Stimulated activated naive CD8-positive, alpha-beta T cell treated with anti-CD3 and anti-CD28 coated beads, Interleukin-15, Interleukin-2, amounts not matched to agents 100 U/mL and 50 U/mL, for 24 hours (primary cell): Measurements from ENCODE around the gene RIC3.

ENCODE experiments used
- ATAC-seq: fragments of 150-1000 bp; cut with Tn5 transposase; one replicate; pipeline ENCODE4 v1.10.0; 2021
- DNase-seq: peaks from one replicate; pipeline ENCODE4 v3.0.0; 2021

RIC3 gene

DNA sequence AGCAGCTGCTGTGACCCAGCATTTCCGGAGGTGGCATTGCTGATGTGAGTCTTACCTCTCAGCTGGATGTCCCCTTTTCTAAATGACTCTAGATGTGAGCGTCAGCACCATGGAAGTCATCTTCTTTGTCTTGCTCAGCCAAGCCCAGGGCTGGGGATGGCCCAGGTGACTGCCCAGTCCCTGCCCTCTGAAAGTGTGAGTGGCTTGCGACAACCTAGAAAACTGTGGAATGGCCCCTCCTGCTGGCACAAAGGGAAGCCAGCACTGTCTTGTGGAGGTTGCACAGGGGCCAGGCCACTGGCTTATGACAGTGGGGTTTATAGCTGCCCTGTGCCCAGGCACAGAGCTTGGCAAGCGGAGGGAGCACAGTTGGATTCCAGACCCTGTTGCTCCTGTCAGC, 81.6 kb downstream of the RIC3 start:
- DNase-seq (no peak), ATAC-seq (no peak)

DNA sequence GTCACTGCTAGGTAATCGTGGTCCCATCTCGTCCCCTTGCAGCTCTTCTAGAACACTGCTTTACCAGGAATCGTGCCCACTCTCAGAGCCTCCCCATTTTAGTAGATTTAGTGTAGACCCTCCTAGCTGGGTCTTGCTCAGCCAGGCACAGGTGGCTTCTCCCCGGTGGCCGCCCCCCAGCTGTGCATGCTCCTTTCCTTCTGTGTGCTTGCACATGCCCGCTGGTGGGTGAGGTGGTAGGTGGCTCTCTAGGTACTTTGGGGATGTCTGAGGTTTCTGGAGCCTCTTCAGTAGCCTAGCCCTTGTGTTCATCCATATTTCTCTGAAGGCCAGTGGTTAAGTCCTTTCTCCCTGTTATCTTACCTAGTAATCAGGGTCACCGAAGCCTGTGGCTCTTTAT, 82.3 kb downstream of the RIC3 start:
- ATAC-seq (no peak), DNase-seq (no peak)

DNA sequence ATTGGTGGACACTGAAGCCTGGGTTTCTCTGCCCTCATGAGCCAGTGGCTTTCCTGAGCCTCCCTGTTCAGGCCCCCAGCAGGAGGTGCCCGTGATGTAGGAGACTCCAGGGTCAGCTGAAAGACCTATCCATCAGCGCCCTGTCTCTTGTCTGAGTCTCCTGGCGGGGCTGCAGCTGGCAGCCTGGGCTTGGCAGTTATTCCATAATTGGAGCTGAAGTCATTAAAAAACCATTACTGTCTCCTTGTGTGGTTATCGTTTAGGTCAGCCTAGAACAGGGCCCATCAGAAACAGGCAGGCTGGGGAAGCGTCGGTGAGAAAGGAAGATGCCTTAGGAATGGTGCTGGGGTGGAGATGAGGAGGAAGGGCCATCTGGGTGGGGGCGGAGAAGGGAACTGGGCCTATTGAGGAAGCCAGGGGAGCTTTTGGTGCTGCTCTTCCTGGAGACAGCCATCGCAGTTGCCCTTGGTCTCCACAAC, 82.8 kb downstream of the RIC3 start:
- DNase-seq (no peak), ATAC-seq (no peak)

DNA sequence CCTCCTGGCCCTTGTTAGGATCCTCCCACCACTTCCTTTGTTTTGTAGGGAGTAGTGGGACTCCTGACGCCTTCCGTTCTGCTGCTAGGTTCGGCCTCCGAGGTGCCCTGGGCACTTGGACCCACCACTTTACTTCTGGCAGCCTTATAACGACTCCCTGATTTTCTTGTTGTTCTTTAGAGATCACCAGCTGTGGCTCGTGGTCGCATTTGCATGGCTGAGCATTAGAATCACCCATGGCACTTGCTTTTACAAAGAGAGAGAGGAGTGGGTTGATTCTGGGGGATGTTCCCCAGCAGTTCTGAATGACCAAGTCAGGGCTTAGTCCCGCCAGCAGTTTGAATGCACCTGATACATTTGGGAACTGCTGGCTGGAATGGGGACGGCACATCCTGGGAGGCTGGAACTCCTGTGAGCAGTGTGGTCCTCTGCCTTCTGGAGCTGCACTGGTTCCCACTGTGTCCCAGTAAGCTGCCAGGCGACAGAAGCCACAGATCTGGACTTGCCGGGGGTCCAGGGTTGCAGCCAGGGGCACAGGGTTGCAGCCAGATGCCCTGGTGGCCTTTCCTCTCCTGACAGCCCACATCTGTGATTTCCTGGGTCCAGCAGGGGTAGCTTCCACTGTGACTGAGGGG, 83.7 kb downstream of the RIC3 start:
- no peak for DNase-seq
- no peak for ATAC-seq

DNA sequence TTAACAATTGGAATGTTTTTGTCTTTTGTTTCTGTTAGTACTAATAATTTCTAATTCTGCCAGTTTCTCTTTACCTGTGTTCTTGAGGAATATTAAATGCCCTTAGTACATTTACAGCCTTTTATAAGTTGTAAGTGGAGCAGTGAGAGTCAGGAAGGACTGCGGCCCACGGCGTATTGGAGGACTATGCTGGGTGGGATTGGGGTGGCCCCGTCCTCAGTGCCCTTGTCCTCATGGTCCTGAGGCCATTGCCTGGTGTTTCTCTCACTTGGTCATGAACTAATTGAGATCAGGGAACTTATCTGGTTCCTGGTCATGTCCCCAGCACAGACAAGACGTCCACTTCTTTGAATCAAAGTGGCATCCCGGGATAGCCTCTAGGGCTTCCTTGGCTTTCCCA, 84.5 kb downstream of the RIC3 start:
- no peak for ATAC-seq
- no peak for DNase-seq

DNA sequence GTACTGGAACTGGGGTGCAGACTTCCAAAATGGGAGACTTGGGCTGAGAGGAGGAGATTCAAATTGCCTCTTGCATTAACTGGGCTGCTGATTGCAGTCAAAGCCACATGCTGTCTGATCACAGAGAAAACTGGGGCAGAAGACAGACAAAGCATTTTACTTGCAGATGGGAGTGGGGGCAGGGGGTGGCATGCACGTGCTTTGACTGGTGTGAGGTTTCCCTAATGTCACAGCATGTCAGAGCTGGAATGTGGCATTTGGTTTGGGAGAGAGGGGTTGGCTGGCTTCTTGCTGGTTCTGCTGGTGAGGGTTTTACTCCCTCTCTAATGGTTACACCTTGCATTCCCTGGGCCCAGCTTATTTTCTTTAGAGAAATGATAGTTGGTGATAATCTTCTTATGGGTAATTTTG, 84.9 kb downstream of the RIC3 start:
- no peak for ATAC-seq
- no peak for DNase-seq

DNA sequence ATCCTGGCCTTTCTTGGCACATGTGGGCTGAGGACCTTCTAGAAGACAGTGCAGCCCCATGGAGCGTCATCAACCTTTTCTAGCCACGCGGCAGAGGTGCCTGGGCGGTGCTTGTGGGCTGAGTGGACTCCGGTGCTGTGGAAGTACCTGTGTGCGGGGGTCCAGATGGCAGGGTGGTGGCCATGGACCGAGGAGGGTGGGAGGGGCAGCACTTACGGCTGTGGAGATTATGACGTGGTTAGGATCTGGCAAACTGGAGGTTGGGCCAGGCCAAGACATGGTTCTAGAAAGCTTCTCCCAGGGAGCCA, 85.8 kb downstream of the RIC3 start:
- DNase-seq, result no peak
- ATAC-seq, result no peak

DNA sequence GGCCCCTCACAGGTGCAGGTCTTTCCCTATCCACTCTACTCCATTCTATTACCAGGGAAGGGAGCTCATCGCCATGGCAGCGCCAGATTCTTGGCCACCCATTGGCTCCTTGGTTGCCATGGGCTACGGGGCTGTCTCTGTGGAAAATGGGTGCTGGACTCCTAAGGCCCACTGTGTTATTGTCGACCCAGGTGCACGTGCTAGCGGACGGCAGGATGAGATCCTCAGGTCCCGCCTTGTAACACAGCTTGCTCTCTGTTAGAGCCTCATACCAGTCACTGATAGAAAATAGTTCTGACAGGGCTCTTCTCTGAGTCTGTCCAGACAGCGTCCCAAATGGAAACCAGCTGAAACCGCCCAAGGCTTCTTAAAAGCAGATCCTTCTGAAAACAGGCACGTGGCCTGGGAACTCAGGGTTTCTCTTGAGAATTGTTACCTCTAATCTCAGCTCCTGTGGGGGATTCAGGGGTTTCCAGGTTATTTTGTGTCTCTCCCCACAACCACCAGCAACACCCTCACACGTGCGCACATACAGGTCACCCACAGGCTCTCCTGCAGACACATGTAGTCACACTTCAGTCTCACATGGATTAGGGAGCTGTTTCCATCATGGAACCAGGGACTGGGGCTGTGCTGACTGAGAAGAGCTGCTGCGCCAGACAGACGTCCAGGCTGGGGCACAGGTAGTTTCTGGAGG, 86.3 kb downstream of the RIC3 start:
- no peak for ATAC-seq
- no peak for DNase-seq

DNA sequence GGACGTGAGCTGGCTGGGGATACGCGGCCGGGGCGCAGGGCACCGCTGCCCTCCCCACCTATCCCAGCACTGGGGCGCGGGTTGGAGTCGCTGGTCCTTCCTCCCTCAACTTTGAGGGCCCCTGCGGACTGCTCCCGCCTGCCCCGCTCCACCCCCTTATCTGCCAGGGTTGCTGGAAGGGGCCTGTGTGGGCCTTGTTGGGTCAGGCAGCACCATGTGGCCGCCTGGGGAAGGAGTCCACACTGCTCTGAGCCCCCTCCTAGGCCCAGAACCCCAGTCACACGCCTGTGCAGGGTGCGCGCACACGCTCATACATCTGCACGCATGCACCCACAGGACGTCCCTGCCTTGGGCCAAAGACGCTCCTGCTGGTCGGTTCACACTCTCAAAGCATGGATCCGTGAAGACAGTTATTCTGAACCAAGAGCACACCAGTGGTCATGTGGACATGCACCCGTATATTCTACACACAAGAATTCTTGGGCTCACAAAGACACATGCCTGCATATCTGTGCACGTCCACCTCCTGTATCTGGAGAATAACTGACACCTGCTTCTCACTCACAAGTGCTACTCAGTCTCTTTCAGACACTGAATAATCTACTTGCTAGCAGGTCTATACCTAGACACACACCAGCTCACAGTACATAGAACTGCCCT, 87.1 kb downstream of the RIC3 start:
- DNase-seq (no peak), ATAC-seq (peak; percentile 21)

DNA sequence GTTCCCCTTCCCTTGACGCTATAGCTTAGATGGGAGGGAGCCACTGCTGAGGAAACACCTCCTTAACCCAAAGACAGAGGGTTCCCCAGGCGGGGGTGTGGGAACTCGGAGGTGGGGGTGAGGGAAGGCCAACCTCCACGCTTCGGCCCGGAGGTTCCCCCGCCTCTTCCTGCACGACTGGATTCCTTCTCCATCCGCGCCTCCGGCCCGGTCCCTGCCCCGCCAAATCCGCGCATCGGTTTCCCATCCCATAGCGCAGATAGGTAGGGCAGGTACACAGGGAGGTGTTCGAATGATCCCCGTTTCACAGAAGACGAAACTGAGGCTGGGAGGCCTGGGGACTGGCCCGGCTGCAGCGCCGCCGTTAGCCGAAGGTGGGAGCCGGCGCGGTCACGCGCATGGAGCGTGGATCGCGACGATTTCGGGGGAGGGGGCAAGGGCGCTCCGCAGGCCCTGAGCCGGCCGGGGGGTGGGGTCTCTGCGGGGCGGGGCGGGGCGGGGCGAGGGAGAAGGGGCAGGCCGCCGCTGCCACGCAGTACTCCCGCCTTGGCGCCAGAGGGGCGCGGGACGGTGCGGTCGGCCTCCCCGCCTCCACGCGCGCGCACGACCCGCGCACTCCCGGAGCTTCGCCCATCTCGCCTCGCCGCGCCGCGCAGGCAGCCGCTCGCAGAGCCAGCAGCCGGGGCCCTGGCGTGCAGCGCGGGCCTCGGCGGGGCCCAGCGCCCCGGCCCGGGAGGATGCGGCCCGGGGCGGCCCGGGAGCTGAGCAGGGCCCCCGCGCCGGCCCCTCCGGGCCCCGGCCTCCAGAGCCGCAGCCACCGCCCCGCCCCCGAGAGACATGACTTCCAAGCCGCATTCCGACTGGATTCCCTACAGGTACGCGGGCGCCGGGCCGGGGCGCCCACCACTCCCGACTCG, 87.9 kb downstream of the RIC3 start, which contains the start of gene TUB:
Gene TUB (plus strand): TSS at position 538 of the 917 bp plus-strand sequence. CDS start 300 bp downstream, at position 838.
- ATAC-seq (peak; percentile 33), DNase-seq (no peak)

DNA sequence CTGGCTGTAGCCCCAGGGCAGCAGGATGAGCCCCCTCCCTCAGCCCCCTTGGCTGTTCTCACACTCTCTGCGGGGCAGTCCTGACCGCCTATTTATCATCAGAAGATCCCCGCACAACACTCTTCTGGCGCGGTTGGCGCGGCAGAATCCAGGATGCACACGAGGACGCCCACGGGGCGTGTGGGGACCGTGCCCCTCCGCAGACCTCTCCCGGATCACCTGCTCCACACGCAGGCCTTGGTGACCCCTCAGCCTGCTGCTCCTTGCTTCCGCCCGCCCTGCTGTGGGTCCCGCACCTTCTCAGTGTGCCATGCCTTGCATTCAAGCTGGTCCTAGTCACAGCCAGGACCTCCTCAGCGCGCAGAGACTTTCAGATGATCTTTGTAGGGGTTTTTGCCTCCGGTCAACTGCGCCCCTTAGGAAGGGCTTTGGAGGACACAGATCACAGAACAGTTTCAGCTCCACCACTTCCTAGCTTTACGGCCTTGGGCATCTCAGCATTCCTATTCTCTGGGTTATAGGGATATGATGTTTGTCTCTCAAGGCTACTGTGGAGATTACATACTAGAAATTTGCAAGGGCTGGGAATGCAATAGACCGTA, 88.7 kb downstream of the RIC3 start:
- ATAC-seq (no peak), DNase-seq (no peak)

DNA sequence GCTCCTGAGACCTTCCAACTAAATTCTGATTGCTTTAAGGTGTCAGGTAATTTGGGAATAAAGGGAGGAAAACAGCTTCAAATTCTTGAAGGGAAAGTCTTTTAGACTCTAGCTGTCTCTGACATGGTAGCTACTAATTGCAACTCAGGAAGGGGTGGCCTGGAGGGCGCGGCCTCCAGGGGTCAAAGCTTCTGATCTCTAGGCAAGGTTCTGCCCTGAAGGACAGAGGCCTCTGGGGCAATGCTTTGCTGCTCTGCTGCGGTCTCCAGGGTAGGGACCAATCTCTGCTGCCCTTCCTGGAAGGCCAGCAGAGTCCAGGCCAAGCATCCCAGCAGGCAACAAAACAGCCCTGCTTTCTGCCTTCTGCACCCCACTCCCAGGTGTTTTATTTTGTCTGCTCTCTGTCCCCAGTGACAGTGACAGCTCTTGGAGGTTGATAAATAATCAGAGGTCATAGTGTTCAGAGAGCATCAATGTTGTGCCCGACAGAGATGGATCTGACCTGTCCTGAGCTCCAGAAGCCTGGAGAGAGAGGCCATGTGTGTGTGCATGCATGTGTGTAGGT, 89.6 kb downstream of the RIC3 start:
- no peak for ATAC-seq
- no peak for DNase-seq

DNA sequence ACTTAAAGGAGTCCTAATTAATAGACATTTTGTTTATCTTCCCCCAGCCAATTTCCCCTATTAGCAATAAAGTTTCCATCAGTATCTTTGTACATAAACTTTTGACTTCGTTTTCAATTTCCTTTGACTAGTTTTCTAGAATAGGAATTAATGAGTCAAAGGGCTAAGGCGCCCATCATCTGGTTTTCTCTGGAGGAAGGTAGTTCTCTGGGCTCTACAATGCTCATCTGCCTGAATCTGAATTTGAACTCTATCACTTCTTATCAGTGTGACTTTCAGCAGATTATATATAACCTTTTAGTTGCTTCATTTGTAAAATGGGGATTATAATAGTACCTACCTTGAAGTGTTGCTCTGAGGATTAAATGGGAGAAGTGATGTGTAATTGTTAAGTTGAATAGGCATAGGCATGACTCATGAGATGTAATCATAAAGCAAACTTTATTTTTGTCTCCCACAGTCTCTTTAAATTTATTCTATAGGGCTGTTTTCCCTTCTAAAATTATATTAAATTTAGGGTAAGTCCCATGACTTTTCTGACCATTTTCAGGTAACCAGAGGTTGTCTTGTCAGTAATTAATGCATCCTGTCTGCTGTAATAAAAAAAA, 93.6 kb downstream of the RIC3 start:
- no peak for DNase-seq
- ATAC-seq, result peak; percentile 20

DNA sequence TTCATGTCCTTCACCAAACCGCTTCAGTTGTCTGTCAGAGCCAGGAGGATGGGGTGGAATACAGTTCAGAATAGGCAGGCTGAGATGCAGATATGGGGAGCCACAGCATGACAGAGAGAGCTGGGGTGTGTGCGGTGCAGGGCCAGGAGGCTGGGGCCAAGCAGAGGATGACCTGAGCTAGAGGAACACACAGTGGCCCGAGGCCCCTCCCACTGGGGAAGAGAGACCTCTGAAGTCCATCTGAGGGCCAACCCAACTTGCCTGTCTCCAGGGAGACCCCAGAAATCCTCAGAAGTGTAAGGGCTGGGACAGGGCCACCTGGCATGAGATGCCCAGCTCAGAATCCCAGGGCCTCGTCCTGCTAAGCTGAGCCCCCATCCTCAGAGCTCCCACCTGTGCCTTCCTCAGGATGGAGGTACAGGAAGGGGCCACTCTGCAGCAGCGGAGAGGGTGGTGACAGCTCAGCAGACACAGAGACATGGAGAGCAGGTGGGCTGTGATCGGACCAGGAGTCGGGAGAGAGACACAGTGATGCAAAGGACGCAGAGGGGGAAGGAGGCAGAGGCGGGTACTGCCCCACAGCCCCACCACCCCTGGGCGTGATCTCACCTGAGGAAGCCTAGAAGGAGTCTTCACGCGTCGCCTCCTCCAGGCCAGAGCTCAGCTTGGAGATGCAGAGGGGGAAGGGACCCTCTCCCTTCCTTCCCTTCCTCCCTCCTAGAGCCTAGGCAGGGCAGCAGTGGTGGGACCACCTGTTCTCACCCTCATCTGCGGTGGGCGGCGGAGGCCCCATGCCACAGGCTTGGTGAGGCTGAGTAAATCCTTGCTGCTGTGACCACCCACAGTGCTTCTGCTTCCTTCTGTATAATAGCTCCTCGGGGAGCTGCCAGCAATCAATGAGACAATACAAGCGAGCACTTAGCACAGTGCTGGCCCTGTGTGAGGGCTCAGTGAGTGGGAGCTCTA, 96.9 kb downstream of the RIC3 start:
- no peak for DNase-seq
- no peak for ATAC-seq

DNA sequence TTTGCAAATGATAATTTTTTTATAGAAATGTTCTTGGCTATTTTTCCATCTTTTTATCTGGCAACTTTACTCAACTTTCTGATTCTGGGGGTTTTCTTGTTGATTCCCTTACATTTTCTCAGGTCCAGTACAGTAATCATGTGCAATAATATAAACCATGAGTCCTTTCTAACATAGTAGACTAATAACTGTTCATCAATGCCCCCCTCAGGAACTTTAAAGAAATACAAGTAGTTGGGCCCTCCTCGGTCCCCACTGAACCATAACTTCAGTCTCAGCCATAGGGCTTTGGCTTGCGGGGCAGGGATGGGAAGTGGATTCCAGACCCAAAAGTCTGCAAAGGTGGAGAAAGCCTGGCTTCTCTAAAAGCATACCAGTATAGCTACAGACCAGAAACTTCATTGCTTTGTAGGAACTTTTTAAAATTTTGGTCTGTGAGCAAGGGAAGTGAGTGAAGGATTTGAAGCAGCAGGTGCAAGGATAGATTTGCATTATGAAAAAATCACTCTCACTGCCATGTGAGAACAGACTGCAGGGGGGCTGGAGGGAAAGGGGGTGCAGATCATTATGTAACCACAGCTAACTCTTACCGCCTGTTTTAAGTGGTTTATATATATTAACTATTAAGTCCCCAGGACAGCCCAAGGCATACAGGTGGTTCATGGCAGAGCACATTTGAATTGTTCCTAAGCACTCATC, 98.3 kb downstream of the RIC3 start:
- DNase-seq (no peak), ATAC-seq (no peak)

DNA sequence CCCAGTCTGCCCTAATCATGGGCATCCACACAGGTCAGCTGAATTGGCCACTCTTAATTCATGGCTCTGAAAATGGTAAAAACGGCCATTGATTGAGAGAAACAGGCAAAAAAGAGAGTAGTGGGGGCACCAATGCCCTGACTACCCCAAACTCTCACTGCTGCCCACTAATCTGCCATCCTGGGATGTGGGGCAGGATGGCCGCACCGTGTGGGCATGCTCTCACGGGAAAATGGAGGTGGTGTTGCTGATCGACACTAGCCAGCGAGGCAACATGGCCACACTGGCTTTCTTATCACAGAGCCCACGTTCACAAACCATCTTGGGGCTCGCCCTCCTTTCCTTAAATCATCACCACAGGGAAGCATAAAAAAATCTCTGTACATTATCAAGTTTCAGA, 99.1 kb downstream of the RIC3 start:
- no peak for DNase-seq
- ATAC-seq, result no peak

DNA sequence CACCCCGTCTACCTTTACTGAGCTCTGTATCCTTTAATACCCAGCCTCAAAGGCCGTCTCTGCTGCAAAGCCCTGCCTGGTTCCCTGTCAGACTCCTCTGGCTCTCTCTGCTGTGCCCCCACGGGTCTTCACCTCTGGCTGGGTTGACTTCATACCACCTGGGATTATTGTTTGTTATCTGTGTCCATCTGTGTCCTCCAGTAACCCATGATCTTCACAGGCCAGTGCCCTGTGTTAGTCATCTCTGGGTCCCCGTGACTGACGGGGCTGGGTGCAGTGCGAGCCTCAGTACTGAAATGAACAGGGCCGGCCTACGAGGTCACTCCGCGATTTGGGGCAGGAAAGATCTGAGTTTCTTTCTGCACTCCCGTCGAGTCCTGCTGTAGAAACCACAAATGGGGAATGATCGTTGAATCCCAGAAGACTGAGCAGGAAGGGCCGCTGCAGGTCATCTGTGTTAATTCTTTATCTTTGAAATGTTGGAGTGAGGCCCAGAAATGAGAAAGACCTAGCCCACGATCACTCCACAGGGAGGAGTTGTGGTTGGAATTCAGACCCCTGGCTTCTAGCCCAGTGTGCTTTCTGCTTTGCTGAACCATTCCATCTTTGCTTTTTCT, 100.1 kb downstream of the RIC3 start:
- ATAC-seq, result no peak
- no peak for DNase-seq

DNA sequence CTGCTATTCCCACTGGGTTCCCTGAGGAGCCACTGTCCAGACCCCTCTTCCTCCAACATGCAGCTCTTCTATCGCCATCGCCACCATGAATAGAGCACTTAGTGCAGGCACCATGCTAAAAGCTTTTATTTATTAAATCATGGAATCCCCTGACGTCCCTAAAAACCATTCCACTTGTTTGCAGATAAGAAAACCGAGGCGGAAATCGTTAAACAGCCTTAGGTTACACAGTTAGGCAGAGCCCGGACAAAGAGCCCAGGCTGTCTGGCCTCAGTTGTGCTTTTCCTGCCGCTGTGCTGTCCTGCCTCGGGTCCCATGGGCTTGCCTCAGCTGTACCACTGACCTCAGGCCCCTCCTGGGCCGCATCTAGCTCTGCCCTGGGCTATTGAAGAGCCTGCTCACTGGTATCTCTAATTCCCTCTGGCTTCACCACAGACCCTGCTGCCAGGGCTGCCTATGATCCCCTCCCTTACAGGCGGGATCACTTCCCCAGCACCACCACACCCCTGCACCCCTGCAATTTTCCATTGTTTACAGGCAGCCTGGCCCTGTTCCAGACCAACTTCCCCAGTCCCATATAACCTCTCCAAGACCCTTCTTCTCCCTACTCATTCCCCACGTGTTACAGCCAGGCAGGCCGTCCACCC, 100.8 kb downstream of the RIC3 start:
- ATAC-seq (no peak), DNase-seq (no peak)

DNA sequence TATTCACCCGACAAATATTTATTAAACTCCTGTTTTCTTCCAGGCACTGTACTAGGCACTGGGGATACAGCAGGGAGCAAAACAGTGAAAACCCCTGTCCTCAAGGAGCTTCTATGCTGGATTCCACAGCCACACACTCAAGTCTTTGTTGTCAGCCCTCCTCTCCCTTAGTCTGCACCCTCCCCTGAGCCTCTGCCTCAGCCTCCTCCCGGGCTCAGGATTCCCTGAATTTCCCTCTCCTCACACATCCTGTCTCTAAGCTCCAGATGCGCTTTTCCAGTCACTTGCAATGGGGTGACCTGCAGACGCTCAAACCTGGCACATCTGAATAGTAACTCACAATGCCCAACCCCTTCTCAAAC, 101.3 kb downstream of the RIC3 start:
- ATAC-seq (no peak), DNase-seq (no peak)
